CD4-positive, alpha-beta T cell treated with Interleukin-1 beta for 1 hour (primary cell): Measurements from ENCODE around the gene RNF180.
"Not testable (repeated sequence)": the region's sequence is repeated elsewhere in the genome, so short reads cannot be mapped to it uniquely, and the experiment has no call there.

Experiments used
- DNase-seq, 2 donors: peaks; one replicate each; pipeline ENCODE4 v3.0.0-alpha.2; 2020 to 2022

Gene RNF180

DNA sequence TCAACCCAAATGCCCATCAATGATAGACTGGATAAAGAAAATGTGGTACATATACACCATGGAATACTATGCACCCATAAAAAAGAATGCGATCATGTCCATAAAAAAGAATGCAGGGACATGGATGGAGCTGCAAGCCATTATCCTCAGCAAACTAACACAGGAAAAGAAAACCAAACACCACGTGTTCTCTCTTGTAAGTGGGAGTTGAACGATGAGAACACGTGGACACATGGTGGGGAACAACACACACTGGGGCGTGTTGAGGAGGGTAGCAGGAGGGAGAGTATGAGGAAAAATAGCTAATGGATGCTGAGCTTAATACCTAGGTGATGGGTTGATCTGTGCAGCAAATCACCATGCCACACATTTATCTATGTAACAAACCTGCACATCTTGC, 233.1 kb downstream of the RNF180 start:
- not testable (repeated sequence) for DNase-seq

DNA sequence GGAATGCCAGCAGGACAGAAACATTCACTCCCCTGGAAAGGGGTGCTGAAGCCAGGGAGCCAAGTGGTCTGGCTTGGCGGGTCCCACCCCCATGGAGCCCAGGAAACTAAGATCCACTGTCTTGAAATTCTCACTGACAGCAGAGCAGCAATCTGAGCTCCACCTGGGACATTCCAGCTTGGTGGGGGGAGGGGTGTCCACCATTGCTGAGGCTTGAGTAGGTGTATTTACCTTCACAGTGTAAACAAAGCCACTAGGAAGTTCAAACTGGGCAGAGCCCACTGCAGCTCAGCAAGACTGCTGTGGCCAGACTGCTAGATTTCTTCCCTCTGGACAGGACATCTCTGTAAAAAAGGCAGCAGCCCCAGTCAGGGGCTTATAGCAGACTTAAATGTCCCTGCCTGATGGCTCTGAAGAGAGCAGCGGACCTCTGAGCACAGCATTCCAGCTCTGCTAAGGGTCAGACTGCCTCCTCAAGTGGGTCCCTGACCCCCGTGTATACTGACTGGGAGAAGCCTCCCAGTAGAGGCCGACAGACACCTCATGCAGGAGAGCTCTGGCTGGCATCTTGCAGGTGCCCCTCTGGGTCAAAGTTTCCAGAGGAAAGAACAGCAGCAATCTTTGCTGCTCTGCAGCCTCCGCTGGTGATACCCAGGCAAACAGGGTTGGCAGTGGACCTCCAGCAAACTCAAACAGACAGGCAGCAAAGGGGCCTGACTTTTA, 241.6 kb downstream of the RNF180 start:
- not testable (repeated sequence) for DNase-seq

DNA sequence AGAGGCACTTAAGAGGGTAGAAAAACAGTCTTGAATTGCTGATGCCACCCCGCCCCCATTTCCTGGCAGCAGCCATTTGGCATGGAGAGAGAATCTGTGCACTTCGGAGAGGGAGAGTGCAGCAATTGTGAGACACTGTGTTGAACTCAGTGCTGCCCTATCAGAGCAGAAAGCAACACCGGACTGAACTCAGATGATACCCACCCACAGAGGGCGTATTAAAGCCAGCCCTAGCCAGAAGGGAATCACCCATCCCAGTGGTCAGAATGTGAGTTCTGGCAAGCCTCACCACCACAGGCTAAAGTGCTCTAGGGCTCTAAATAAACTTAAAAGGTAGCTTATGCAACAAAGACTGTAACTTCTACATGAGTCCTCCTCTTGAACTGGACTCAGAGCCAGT, 251.7 kb downstream of the RNF180 start:
- no peak for DNase-seq

DNA sequence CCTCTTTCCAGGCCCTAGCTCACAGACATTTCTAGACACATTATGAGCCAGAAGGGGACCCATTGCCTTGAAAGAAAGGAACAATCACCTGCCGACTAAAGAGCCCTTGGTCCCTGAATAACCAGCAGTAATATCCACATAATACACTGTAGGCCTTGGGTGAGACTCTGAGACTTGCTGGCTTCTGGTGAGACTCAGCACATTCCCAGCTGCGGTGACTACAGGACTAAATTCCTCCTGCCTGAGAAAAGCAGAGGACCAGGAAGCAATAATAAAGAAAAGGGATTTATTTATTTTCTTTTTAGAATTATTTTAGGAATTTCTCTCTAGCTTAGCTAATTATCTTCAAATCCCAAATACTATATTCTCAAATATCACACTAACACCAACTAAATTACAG, 252.4 kb downstream of the RNF180 start:
- no peak for DNase-seq
